GM12878 (cell line): ENCODE results near the gene GABBR2. TPM values are rescaled to one million over a fixed set of nuclear protein-coding genes. Genes with fewer than 3 reads are reported as not detected.

Source experiments
- ATAC-seq: fragments of 200-7000 bp; cut with Tn5 transposase; 3 replicates; pipeline ENCODE4 v1.9.1; 2020; ENCODE audit warnings: mild to moderate bottlenecking, moderate library complexity
- BruUV-seq: library from RNA; stranded (reverse); fragments of 400-500 nt; replicated peaks from 2 replicates; lab custom pipeline; 2021; lab: Mats Ljungman, UMichigan
- CTCF ChIA-PET: fragments of 300-600 bp; sonication (Branson Sonifier 250); formaldehyde crosslinking; extraction: SDS; loops from one replicate; lab custom pipeline; 2021; ENCODE audit warnings: inconsistent platforms; lab: Yijun Ruan, JAX
- POLR2A ChIA-PET: fragments of 350-600 bp; formaldehyde crosslinking; extraction: SDS; loops from one replicate; lab custom pipeline; 2021; ENCODE audit warnings: inconsistent platforms; lab: Charles Lee
- RAD21 ChIA-PET: fragments of 300-600 bp; sonication (Branson Sonifier 250); formaldehyde crosslinking; loops from one replicate; lab custom pipeline; 2023; ENCODE audit warnings: antibody characterized with exemption; ENCODE audit not compliant: unreplicated experiment; lab: Charles Lee
- SMC1A ChIA-PET: fragments of 300-600 bp; sonication (Branson Sonifier 250); formaldehyde crosslinking; loops from one replicate; lab custom pipeline; 2023; ENCODE audit not compliant: unreplicated experiment, uncharacterized antibody; lab: Charles Lee
- DNase-seq: peaks from one replicate; pipeline ENCODE4 v3.0.0-alpha.2; 2011; ENCODE audit warnings: low read depth, low spot score
- FAIRE-seq: peaks from 3 replicates; lab custom pipeline; 2011; peaks lifted over from hg19 to GRCh38; lab: Jason Lieb, UNC
- H2AFZ ChIP-seq: 2 replicates; pipeline ENCODE4 v1.6.0; 2011; ENCODE audit warnings: low read depth, low read length, control low read depth; ENCODE audit not compliant: control insufficient read depth
- H3K27ac ChIP-seq: 2 replicates; pipeline ENCODE4 v1.5.1; 2011; ENCODE audit warnings: control low read depth; ENCODE audit not compliant: control insufficient read depth, insufficient read depth
- H3K27me3 ChIP-seq, 2 experiments: replicated peaks in 1 of 2; 2 replicates each; pipeline versions ENCODE4 v1.6.0 to v1.6.1; 2011; ENCODE audit warnings: low read length in 1 of 2; ENCODE audit not compliant: control insufficient read depth in 2 of 2, insufficient read depth in 2 of 2
- H3K36me3 ChIP-seq, 2 experiments: 2 replicates each; pipeline ENCODE4 v1.5.1; 2011; ENCODE audit warnings: low read length in 1 of 2; ENCODE audit not compliant: control insufficient read depth in 2 of 2, insufficient read depth in 2 of 2
- H3K4me1 ChIP-seq: 2 replicates; pipeline ENCODE4 v1.6.1; 2011; ENCODE audit warnings: mild to moderate bottlenecking, low read length, moderate library complexity, mixed read lengths; ENCODE audit not compliant: control insufficient read depth, insufficient read depth
- H3K4me2 ChIP-seq: 2 replicates; pipeline ENCODE4 v1.6.0; 2011; ENCODE audit warnings: control low read depth; ENCODE audit not compliant: control insufficient read depth, insufficient read depth
- H3K4me3 ChIP-seq: fragments of 200-600 bp; sonication (generic); 2 replicates; pipeline ENCODE4 v1.5.1; 2016
- H3K79me2 ChIP-seq: 2 replicates; pipeline ENCODE4 v1.6.0; 2011; ENCODE audit warnings: low read length; ENCODE audit not compliant: control insufficient read depth, insufficient read depth
- H3K9ac ChIP-seq: 2 replicates; pipeline ENCODE4 v1.8.0; 2011; ENCODE audit warnings: low read length, control low read depth, mixed read lengths; ENCODE audit not compliant: control insufficient read depth, insufficient read depth
- H3K9me3 ChIP-seq: replicated peaks from 3 replicates; pipeline ENCODE4 v1.5.1; 2011; ENCODE audit warnings: mild to moderate bottlenecking, low read length; ENCODE audit not compliant: control insufficient read depth, insufficient read depth
- H4K20me1 ChIP-seq: 2 replicates; pipeline ENCODE4 v1.6.0; 2011; ENCODE audit not compliant: control insufficient read depth, insufficient read depth
- BACH1 ChIP-seq: fragments of 450-650 bp; IDR thresholded peaks from 2 replicates; pipeline ENCODE4 v1.6.1; 2017; ENCODE audit warnings: mild to moderate bottlenecking, borderline replicate concordance
- BHLHE40 ChIP-seq, 2 experiments: fragments of 450-650 bp in 1 of 2; IDR thresholded peaks; 2 replicates each; pipeline ENCODE4 v1.6.1; 2011 to 2017; ENCODE audit warnings: low read depth in 2 of 2, borderline replicate concordance in 1 of 2, improper control_type of control experiment in 1 of 2, low read length in 1 of 2, mild to moderate bottlenecking in 1 of 2
- CBX3 ChIP-seq: fragments of 200-600 bp; sonication (generic); IDR thresholded peaks from 2 replicates; pipeline ENCODE4 v1.6.1; 2016; ENCODE audit warnings: low read depth, borderline replicate concordance
- EED ChIP-seq: sonication (generic); IDR thresholded peaks from 2 replicates; pipeline ENCODE4 v1.6.1; 2016; ENCODE audit warnings: antibody characterized with exemption, low read depth
- MYB ChIP-seq: fragments of 150-350 bp; IDR thresholded peaks from 2 replicates; pipeline ENCODE4 v1.6.1; 2014; ENCODE audit warnings: mild to moderate bottlenecking, low read depth, low read length, borderline replicate concordance
- RBBP5 ChIP-seq: fragments of 200-600 bp; sonication (generic); conservative IDR thresholded peaks from 2 replicates; pipeline ENCODE4 v1.6.1; 2016
- SREBF2 ChIP-seq: IDR thresholded peaks from 2 replicates; pipeline ENCODE4 v1.6.1; 2012; ENCODE audit warnings: mild to moderate bottlenecking, low read length
- TARDBP ChIP-seq: IDR thresholded peaks from 2 replicates; pipeline ENCODE4 v1.6.1; 2016; ENCODE audit warnings: borderline replicate concordance
- WGBS: methylation state at CpG from one replicate; pipeline ENCODE4 v1.1.6; 2016; ENCODE audit warnings: low lambda C conversion rate; ENCODE audit not compliant: insufficient replicate concordance, insufficient coverage; ENCODE audit errors: missing lambda C conversion rate; 5-methylcytosine and 5-hydroxymethylcytosine counted together
- in situ Hi-C: fragments of 300-500 bp; cut with MboI; formaldehyde crosslinking; loops from 9 replicates; pipeline ENCODE4 v1.14.3; 2018; ENCODE audit warnings: mixed read lengths
- intact Hi-C: fragments of 100-400 bp; cut with micrococcal nuclease; formaldehyde crosslinking; loops from one replicate; pipeline ENCODE4 v1.14.2; 2022; ENCODE audit not compliant: unreplicated experiment
- polyA plus RNA-seq, 11 experiments: library from polyadenylated mRNA; depleted of rRNA in 4 of 11; unstranded in 6 of 11; stranded (reverse) in 5 of 11; fragments of >200 nt; fragmentation: Nextera tagmentation in 4 of 11; fragmentation: Illumina TruSeq in 1 of 11; extraction: Ambion mirVana in 4 of 11; extraction: Trizol in 1 of 11; gene quantifications; 1 replicate in 1 of 11; 2 replicates in 10 of 11; pipeline versions ENCODE4 v1.2.1 to v1.2.3, GENCODE V29; 2011 to 2016; ENCODE audit warnings: inconsistent platforms in 2 of 11, missing spikeins in 2 of 11, low read depth in 1 of 11
- total RNA-seq, 4 experiments: library from RNA; depleted of rRNA in 3 of 4; stranded (reverse); fragments of >200 nt in 3 of 4; fragmentation: Illumina TruSeq in 1 of 4; extraction: Trizol in 1 of 4; gene quantifications; 2 replicates each; pipeline versions ENCODE4 v1.2.1 to v1.2.3, GENCODE V29; 2013 to 2021
- TF ChIP-seq, protein P1 (sequence below): fragments of 450-650 bp; IDR thresholded peaks from 2 replicates; pipeline ENCODE4 v1.6.1; 2018; ENCODE audit warnings: mild to moderate bottlenecking, low read depth, moderate library complexity; ENCODE audit not compliant: partially characterized antibody
- TF ChIP-seq, protein P2 (sequence below): IDR thresholded peaks from 2 replicates; pipeline ENCODE4 v1.6.1; 2012; ENCODE audit warnings: low read depth, low read length, improper control_type of control experiment

Gene GABBR2
- total and polyA plus RNA-seq, 10 of the 15 experiments (the other 5 are each of a cell fraction or from before 2014, with no cell fraction given) = 0.02 to 2.2 (median 0.06) TPM; not detected in 2

DNA sequence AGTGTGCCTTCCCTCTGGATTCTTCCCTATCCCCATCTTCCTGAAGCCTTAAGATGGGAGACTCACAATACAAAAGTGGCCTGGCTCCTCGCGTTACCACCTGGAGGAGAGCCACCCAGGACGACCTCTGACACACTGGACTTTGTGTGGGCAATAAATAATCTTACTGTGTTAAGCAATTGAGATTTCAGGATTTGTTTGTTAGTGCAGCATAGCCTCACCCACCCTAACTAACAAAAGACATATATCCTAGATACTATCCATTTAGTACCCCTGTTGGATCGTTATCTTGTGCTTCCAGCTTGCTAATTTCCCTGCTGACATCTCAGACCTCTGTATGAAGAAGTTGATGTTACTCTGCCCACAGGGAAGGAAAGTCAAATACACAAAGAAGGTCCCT, 7.9 kb downstream of the GABBR2 start:
- Histone ChIP-seq H3K4me2 (no peak overlapping the region), H3K27me3 (peaks cover 1 to 2% of the 10 kb centered on the region in 2 experiments), H3K9ac (no peak overlapping the region), H3K27ac (no peak overlapping the region), H3K4me3 (no peak overlapping the region), H4K20me1 (no peaks in the 10 kb centered on the region; the same call in 1 of the 2 replicates), H3K9me3 (no peaks in the 10 kb centered on the region), H3K79me2 (no peaks in the 10 kb centered on the region), H3K36me3 (no peaks in the 10 kb centered on the region), H3K4me1 (no peaks in the 10 kb centered on the region), H2AFZ (no peak overlapping the region)
- 1% methylated on average over 4 of the region's 4 CpGs for WGBS
- DNase-seq (no peak), FAIRE-seq (no peak), ATAC-seq (no peak)
- ChIA-PET POLR2A (no interaction called here), RAD21 (no interaction called here), CTCF (no interaction called here), SMC1A (no interaction called here)
- TF ChIP-seq CBX3 = no peak
- intact Hi-C loops (no loop called here), in situ Hi-C loops (no loop called here)
- no TSS peak for BruUV-seq

DNA sequence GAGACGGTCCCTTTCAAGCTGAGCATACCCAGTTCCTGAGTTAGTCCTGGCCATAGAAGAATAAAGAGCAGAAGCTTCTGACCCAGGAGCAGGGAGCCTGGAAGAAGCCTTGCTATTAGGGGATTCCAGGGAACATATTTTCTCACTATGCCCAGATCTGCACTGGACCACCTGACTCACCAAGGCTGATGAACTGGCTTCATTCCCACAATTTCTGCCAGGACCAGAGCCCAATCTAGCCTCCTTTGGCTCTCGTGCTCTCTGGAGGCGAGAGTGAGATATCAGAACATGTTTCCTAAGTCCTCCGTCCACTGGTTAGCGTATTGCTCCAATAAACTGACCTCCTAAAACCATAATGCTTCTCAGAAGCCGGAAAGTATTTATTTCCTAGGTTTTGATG, 9.9 kb downstream of the GABBR2 start:
- no peaks in the 10 kb centered on the region for H3K9me3 ChIP-seq
- POLR2A ChIA-PET = no interaction called here
- no peak overlapping the region for H2AFZ ChIP-seq
- H3K79me2 ChIP-seq = no peaks in the 10 kb centered on the region
- peaks cover 2 to 4% of the 10 kb centered on the region in 2 experiments; a peak in 3 of 4 replicates for H3K27me3 ChIP-seq
- no peak overlapping the region for H3K27ac ChIP-seq
- H3K9ac ChIP-seq = no peak overlapping the region
- WGBS = 22% methylated on average over 6 of the region's 6 CpGs
- RAD21 ChIA-PET = no interaction called here
- no peak for DNase-seq
- intact Hi-C loops (no loop called here), in situ Hi-C loops (no loop called here)
- no peaks in the 10 kb centered on the region for H3K36me3 ChIP-seq
- SMC1A ChIA-PET = no interaction called here
- H3K4me3 ChIP-seq = no peak overlapping the region
- no peak for ATAC-seq
- CTCF ChIA-PET = no interaction called here
- H3K4me2 ChIP-seq = no peak overlapping the region
- H4K20me1 ChIP-seq = no peaks in the 10 kb centered on the region; the same call in 1 of the 2 replicates
- TF ChIP-seq SREBF2 (no peak), BHLHE40 (IDR thresholded peaks at IDR 0.05; ENCODE audit: borderline replicate concordance in 1 of 2, low read depth in 2 of 2, low read length in 1 of 2) (no peak), RBBP5 (no peak), EED (no peak), MYB (no peak), BACH1 (no peak), TARDBP (no peak), CBX3 (no peak)
- TF ChIP-seq, protein P1, sequence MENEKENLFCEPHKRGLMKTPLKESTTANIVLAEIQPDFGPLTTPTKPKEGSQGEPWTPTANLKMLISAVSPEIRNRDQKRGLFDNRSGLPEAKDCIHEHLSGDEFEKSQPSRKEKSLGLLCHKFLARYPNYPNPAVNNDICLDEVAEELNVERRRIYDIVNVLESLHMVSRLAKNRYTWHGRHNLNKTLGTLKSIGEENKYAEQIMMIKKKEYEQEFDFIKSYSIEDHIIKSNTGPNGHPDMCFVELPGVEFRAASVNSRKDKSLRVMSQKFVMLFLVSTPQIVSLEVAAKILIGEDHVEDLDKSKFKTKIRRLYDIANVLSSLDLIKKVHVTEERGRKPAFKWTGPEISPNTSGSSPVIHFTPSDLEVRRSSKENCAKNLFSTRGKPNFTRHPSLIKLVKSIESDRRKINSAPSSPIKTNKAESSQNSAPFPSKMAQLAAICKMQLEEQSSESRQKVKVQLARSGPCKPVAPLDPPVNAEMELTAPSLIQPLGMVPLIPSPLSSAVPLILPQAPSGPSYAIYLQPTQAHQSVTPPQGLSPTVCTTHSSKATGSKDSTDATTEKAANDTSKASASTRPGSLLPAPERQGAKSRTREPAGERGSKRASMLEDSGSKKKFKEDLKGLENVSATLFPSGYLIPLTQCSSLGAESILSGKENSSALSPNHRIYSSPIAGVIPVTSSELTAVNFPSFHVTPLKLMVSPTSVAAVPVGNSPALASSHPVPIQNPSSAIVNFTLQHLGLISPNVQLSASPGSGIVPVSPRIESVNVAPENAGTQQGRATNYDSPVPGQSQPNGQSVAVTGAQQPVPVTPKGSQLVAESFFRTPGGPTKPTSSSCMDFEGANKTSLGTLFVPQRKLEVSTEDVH = no peak
- TF ChIP-seq, protein P2, sequence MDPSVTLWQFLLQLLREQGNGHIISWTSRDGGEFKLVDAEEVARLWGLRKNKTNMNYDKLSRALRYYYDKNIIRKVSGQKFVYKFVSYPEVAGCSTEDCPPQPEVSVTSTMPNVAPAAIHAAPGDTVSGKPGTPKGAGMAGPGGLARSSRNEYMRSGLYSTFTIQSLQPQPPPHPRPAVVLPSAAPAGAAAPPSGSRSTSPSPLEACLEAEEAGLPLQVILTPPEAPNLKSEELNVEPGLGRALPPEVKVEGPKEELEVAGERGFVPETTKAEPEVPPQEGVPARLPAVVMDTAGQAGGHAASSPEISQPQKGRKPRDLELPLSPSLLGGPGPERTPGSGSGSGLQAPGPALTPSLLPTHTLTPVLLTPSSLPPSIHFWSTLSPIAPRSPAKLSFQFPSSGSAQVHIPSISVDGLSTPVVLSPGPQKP = no peak
- FAIRE-seq = no peak
- no peaks in the 10 kb centered on the region for H3K4me1 ChIP-seq
- BruUV-seq = no TSS peak
